ENCODE measurements around the gene TRIM2.

Gene TRIM2

GRCh38 chr4:153344131-153345011 lies 140.1 kb downstream of the TRIM2 start, which contains the start of gene MND1:
Gene MND1 (plus strand): TSS chr4:153344688. CDS start chr4:153344738, 50 bp downstream.
- intact Hi-C loops (cut with DNase I): loop anchor here (2.0 to 10.0 kb wide), 4 partner anchors 130 to 410 kb away; no protein-coding TSS in a partner anchor
- peak; percentile 57 to 95 (median 90) for DNase-seq

GRCh38 chr4:153345012-153345981 lies 141.1 kb downstream of the TRIM2 start:
- peak in 35 of 42 donors; percentile 19 to 69 (median 38) for DNase-seq
- intact Hi-C loops (cut with DNase I): loop anchor here (2.0 to 10.0 kb wide), 3 partner anchors 130 to 410 kb away; no protein-coding TSS in a partner anchor

GRCh38 chr4:153346031-153346430 lies 141.8 kb downstream of the TRIM2 start:
- DNase-seq: no peak
- intact Hi-C loops (cut with DNase I): loop anchor here (10.0 kb wide), 2 partner anchors 129 to 409 kb away; no protein-coding TSS in a partner anchor

GRCh38 chr4:153346563-153346962 lies 142.3 kb downstream of the TRIM2 start:
- intact Hi-C loops (cut with DNase I): loop anchor here (10.0 kb wide), 2 partner anchors 128 to 408 kb away; no protein-coding TSS in a partner anchor
- peak in 22 of 42 donors; percentile 9 to 66 (median 32) for DNase-seq

GRCh38 chr4:153347117-153347516 lies 142.9 kb downstream of the TRIM2 start:
- intact Hi-C loops (cut with DNase I): loop anchor here (10.0 kb wide), 2 partner anchors 128 to 408 kb away; no protein-coding TSS in a partner anchor
- no peak for DNase-seq

- intact Hi-C loops (cut with DNase I): loop anchor here (10.0 kb wide), 2 partner anchors 127 to 407 kb away; no protein-coding TSS in a partner anchor
- DNase-seq: no peak
These were observed 143.8 kb downstream of the TRIM2 start for GRCh38 chr4:153348006-153348405.

GRCh38 chr4:153349206-153349805 lies 145.1 kb downstream of the TRIM2 start:
- DNase-seq: no peak
- intact Hi-C loops (cut with DNase I): loop anchor here (10.0 kb wide), 2 partner anchors 125 to 405 kb away; no protein-coding TSS in a partner anchor

GRCh38 chr4:153362184-153362583 lies 157.9 kb downstream of the TRIM2 start:
- intact Hi-C loops (cut with DNase I): no loop called here
- DNase-seq: no peak

GRCh38 chr4:153364061-153364460 lies 159.8 kb downstream of the TRIM2 start:
- DNase-seq: no peak
- intact Hi-C loops (cut with DNase I): no loop called here

GRCh38 chr4:153365003-153365402 lies 160.8 kb downstream of the TRIM2 start:
- no peak for DNase-seq
- intact Hi-C loops (cut with DNase I): no loop called here

- no peak for DNase-seq
- intact Hi-C loops (cut with DNase I): no loop called here
These were observed 162.2 kb downstream of the TRIM2 start for GRCh38 chr4:153366486-153366885.

GRCh38 chr4:153367092-153367491 lies 162.8 kb downstream of the TRIM2 start:
- intact Hi-C loops (cut with DNase I): no loop called here
- DNase-seq: no peak

- no peak for DNase-seq
- intact Hi-C loops (cut with DNase I): no loop called here
These were observed 164.8 kb downstream of the TRIM2 start for GRCh38 chr4:153369021-153369420.

GRCh38 chr4:153371701-153372234 lies 167.5 kb downstream of the TRIM2 start:
- intact Hi-C loops (cut with DNase I): no loop called here
- no peak for DNase-seq

- intact Hi-C loops (cut with DNase I): no loop called here
- no peak for DNase-seq
These were observed 168.8 kb downstream of the TRIM2 start for GRCh38 chr4:153372967-153373562.

GRCh38 chr4:153374442-153374841 lies 170.2 kb downstream of the TRIM2 start:
- intact Hi-C loops (cut with DNase I): no loop called here
- DNase-seq: no peak

- DNase-seq: no peak
- intact Hi-C loops (cut with DNase I): no loop called here
These were observed 171.1 kb downstream of the TRIM2 start for GRCh38 chr4:153375303-153375702.

- intact Hi-C loops (cut with DNase I): no loop called here
- DNase-seq: no peak
These were observed 178.9 kb downstream of the TRIM2 start for GRCh38 chr4:153383131-153383530.

Measured in head of caudate nucleus (tissue), 42 donors.